GM18873 (cell line): ENCODE measurements around the gene ZNF57.
"Not testable (repeated sequence)": the region's sequence is repeated elsewhere in the genome, so short reads cannot be mapped to it uniquely, and the experiment has no call there.

Experiments used
- ATAC-seq: cut with Tn5 transposase; IDR thresholded peaks from one replicate; pipeline ENCODE4 v1.9.1; 2021; ENCODE audit warnings: mild to moderate bottlenecking, moderate library complexity, moderate number of reproducible peaks; ENCODE audit not compliant: unreplicated experiment, low FRiP score

ZNF57 gene

GRCh38 chr19:2950286-2951124, 49.8 kb downstream of the ZNF57 start:
- ATAC-seq: peak; percentile 97

DNA sequence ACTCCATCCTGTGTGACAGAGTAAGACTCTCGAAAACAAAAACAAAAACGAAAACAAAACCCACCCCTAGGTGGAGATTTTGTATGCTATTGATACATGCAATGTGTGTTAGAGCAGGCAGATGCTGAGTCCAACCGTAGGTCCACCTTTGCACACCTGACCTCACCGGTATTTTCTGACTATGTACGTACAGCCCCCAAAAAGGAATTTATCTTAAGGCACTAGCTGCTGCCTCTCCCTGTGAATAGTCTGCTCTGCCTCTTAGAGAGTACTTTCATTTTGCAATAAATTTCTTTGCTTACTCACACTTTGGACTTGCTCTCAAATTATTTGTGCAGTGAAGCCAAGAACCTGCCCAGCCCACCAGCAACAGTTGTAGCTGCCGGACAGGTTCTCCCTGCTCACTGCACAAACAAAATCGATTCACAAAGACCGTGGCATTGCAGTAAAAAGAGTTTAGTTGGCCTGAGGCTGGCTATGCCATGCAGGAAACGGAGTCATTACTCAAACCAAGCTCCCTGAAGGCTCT, 52.3 kb downstream of the ZNF57 start:
- ATAC-seq: no peak

DNA sequence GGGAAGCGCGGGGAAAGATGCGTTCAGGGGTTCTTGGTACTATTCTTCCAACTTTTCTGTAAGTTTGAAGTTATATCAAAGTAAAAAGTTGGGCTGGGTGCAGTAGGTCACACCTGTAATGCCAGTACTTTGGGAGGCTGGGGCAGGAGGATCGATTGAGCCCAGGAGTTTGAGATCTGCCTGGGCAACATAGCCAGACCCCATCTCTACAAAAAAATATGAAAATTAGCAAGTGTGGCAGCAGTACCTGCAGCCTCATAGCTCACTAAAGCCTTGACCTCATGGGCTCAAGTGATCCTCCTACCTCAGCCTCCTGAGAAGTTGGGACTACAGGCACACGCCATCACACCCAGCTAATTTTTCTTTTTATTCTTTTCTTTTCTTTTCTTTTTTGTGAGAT, 56.4 kb downstream of the ZNF57 start:
- no peak for ATAC-seq

DNA sequence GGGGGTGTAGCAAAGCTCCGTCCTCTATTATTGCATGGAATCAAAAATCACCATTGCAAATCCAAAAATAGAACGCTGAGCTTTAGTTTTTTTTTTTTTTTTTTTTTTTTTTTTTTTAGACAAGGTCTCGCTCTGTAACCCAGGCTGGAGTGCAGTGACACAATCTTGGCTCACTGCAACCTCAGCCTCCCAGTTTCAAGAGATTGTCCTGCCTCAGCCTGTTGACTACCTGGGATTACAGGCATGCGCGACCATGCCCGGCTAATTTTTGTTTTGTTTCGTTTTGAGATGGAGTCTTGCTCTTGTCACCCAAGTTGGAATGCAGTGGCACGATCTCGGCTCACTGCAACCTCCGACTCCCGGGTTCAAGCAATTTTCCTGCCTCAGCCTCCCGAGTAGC, 59.4 kb downstream of the ZNF57 start:
- ATAC-seq: no peak

GRCh38 chr19:2962018-2962670, 61.4 kb downstream of the ZNF57 start:
- ATAC-seq: no peak

- ATAC-seq: no peak
These were observed 62.4 kb downstream of the ZNF57 start for GRCh38 chr19:2963122-2963521.

GRCh38 chr19:2963631-2964030, 62.9 kb downstream of the ZNF57 start:
- ATAC-seq: not testable (repeated sequence)

DNA sequence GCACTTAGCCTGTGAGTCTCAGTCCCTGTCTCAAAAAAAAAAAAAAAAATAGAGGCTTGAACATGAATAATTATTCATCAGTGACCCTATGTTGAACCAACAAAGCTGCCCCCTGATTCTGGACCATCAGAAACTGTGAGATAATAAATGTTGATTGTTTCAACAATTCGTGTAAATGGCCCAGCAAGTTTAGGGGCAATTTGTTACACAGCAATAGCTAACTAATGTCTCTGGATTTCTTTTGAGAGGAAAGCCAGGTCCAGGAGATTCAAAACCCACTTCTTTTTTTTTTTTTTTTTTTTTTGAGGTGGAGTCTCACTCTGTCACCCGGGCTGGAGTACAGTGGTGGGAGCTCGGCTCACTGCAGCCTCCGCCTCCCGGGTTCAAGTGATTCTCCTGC, 64.1 kb downstream of the ZNF57 start:
- ATAC-seq: no peak

DNA sequence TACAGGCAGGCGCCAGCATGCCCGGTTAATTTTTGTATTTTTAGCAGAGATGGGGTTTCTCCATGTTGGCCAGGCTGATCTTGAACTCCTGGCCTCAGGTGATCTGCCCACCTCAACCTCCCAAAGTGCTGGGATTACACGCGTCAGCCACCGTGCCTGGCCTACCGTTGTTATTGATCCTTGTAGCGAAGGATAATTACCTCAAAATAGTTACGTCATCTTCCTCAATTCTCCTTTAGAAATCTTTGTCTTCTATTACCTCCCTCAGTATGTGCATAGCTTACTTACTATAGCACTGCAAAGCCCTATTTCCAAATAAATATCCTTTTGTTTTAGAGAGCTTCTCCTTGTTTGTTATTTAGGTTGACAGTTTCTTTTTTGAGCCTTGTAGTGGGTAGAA, 67.2 kb downstream of the ZNF57 start:
- ATAC-seq: no peak
